ENCODE data around the gene DARS1.

- TF ChIP-seq CTCF (IDR thresholded peaks at IDR 0.05): no peak
- TF ChIP-seq POLR2A (IDR thresholded peaks at IDR 0.05): no peak
Observed at GRCh38 chr2:135905679-135906078, 79.7 kb downstream of the DARS1 start.
